LNCaP clone FGC (cell line): ENCODE data around the gene KLHL10.

Source experiments
- DNase-seq: peaks from one replicate; pipeline ENCODE4 v3.0.0-alpha.2; 2011; ENCODE audit warnings: low read depth
- H3K4me3 ChIP-seq: 2 replicates; pipeline ENCODE4 v1.5.1; 2011; ENCODE audit warnings: mild to moderate bottlenecking, low read depth, low read length, control low read depth
- TF ChIP-seq, protein P1 (sequence below): IDR thresholded peaks from 2 replicates; pipeline ENCODE4 v1.5.1; 2012; ENCODE audit warnings: mild to moderate bottlenecking; ENCODE audit not compliant: control insufficient read depth, insufficient read depth; ENCODE audit errors: extremely low read depth

KLHL10 gene

DNA sequence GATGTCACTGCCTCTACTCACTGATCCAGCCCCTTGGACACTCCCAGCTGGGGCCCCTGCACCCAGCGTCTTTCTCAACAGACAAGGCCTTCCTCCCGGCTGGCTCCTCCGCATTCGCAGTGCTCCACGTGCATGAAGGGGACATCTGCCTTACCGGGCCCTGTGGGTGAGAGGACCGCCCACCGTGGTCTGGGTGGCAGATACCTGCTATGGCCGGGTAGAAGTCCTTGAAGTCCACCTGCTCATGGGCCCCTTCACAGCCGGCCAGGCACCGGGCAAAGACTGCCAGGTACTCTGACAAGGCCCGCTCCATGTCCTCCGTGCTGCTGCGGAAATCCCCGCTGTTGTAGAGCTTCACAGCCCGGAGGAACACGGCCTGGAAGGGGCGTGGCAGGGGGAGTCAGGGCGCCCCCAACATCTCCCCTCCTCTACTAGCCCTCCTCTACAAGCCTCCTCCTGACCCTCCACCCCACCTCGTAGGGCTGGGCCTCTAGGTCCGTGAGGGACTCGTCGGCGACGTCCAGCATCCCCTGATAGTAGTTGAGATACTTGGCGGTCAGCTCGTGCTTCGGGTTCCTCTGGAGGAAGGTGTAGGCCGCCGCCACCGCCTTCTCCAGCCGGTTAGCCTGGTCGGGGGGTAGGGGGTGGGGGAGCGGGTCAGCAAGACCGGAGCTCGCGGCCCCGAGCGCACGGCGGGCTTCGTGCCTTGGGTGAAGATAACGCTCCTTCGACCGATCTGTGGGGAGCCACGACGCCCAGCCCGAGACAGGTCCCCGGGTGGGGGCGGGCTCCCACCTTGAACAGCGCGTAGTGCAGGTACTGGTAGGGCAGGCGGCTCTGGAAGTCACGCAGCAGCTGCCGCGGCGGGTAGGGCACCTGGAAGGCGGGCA lies 26.7 kb upstream of the KLHL10 start:
- peak overlapping the region; percentile 68 for H3K4me3 ChIP-seq
- DNase-seq: no peak
- TF ChIP-seq, protein P1, sequence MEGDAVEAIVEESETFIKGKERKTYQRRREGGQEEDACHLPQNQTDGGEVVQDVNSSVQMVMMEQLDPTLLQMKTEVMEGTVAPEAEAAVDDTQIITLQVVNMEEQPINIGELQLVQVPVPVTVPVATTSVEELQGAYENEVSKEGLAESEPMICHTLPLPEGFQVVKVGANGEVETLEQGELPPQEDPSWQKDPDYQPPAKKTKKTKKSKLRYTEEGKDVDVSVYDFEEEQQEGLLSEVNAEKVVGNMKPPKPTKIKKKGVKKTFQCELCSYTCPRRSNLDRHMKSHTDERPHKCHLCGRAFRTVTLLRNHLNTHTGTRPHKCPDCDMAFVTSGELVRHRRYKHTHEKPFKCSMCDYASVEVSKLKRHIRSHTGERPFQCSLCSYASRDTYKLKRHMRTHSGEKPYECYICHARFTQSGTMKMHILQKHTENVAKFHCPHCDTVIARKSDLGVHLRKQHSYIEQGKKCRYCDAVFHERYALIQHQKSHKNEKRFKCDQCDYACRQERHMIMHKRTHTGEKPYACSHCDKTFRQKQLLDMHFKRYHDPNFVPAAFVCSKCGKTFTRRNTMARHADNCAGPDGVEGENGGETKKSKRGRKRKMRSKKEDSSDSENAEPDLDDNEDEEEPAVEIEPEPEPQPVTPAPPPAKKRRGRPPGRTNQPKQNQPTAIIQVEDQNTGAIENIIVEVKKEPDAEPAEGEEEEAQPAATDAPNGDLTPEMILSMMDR: no peak

DNA sequence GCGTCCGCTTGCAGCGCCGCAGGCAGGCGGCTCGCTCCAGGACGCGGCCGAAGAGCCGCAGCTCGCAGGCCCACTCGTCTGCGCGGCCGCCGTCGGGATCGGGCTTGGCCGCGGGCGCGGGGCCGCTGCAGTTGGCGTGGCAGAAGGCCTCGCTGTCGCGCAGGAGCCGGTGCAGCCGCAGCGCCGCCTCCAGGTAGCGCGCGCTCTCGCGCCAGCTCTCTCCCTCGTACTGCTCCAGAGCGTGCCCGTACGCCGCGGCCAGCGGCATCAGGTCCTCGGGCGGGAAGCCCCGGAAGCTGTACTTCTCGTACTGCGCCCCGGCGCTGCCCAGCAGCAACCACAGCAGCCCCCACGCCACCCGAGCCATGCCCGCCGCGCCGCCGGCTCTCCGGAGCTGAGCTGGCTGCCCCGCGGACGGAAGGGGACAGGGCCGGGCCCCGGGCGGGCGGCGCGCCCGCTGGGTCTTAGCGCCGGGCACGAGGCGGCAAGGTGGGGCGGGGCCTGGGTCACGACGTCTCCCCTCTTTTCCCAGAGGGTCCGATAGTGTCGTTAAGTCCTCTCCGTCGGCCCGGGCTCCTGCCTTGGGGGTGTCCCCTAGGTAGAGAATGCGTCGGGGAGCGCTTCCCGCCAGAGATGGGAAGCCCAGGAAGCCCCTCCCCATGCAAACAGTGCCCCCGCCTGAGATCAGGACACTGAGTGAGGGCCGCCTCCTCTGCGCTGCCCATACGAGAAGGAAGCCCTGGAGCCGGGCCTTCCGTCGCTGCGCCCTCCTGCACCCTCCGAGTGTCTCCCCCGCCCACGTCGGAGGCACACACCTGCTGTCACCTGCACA lies 25.9 kb upstream of the KLHL10 start, which contains the start of gene P3H4:
P3H4 (minus strand) TSS at position 401 of the 832 bp plus-strand sequence; CDS start at position 367, 34 bp downstream.
- TF ChIP-seq, protein P1: peak; percentile 78
- H3K4me3 ChIP-seq: peak within 1 kb of the TSS; percentile 68
- DNase-seq: peak; percentile 57

DNA sequence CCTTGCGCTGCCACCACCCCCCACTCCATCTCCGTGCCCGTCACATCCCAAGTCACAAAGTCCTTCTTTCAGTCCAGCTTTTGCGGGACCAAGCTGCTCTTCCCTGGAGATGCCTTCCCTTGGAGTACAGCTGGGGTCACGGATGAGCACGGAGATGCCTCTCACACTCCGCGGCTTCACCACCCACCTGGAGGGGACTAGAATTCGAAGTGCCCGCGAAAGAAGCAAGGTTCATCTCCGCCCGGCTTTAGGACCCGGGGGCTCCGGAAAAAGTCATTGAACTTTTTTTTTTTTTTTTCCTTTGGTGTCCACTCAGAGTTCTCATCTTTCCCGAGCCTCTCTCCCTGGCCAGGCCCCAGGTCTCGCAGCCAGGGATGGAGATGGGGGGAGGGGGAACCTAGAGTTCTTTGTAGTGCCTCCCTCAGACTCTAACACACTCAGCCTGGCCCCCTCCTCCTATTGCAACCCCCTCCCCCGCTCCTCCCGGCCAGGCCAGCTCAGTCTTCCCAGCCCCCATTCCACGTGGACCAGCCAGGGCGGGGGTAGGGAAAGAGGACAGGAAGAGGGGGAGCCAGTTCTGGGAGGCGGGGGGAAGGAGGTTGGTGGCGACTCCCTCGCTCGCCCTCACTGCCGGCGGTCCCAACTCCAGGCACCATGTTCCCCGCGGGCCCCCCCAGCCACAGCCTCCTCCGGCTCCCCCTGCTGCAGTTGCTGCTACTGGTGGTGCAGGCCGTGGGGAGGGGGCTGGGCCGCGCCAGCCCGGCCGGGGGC lies 25.1 kb upstream of the KLHL10 start, which contains the start of gene FKBP10:
FKBP10 (plus strand) TSS at position 624 of the 771 bp plus-strand sequence; CDS start at position 655, 31 bp downstream.
- peak; percentile 39 for DNase-seq
- TF ChIP-seq, protein P1: no peak
- peak within 1 kb of the TSS; percentile 68 for H3K4me3 ChIP-seq

DNA sequence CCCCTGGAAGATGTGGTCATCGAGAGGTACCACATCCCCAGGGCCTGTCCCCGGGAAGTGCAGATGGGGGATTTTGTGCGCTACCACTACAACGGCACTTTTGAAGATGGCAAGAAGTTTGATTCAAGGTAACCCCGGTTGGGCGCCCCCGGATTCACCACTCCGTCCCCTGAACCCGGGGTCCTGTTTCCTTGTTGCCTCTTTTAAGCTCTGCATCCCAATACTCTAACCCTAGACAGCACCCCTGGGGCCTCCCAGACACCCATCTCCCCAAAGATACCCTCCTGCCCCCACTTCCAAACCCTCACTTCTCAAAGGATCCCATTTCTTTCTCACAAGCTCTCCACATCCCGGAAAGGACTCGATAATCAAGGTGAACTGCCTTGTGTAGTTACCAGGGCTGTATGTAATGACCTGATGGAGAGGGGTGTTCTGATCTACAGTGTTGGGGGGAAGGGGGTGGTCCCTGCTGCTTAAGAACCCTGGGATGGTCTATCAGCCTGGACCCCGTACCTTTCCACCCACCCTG lies 24.4 kb upstream of the KLHL10 start:
- DNase-seq: no peak
- TF ChIP-seq, protein P1: no peak
- peak overlapping the region; percentile 68 for H3K4me3 ChIP-seq

DNA sequence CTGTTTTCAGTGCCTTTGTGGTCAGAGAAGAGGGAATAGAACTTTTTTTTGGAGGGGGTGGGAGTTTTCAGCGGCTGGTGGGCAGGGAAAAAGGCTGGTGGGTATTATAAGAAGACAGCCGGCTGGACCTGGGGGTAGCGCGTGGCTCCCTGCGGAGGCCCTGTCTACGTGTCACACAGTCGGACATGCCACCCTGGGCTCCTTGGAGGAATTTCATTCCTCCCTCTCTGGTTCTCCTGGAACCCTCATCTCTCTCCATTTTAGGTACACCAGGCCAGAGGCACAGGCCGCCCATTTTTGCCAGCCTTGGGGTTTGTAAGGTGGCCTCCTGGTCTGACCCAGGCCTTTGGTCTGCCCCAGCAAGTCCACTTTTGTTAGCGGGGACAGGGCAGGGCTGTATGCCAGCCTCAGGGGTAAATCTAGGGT lies 23.9 kb upstream of the KLHL10 start:
- TF ChIP-seq, protein P1: no peak
- no peak for DNase-seq
- peak overlapping the region; percentile 68 for H3K4me3 ChIP-seq

DNA sequence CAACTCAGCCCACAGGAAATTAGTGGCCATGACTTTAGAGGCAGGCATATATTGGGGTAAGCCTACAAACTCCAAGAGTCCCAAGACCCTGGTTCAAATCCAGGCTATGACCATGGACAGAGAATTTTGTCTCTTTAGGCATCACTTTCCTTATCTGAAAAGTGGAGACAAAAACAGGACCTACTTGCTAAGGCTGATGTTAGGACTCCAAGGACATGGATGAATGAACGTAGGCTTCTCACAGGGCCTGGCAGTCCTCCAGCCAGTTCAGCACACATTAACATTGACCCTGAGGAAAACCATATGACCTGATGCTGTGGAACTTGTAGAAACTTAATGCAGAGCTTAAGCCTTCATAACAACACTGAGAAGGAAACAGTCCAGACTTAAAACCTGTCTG lies 23.4 kb upstream of the KLHL10 start:
- DNase-seq: no peak
- peak overlapping the region; percentile 68 for H3K4me3 ChIP-seq
- TF ChIP-seq, protein P1: no peak
